ENCODE data around the gene TMX3. TPM values are rescaled to one million over a fixed set of nuclear protein-coding genes. Genes with fewer than 3 reads are reported as not detected.

The TMX3 gene
- total and polyA plus RNA-seq, 8 donors, result 48.3 to 98.7 (median 85.5) TPM

DNA sequence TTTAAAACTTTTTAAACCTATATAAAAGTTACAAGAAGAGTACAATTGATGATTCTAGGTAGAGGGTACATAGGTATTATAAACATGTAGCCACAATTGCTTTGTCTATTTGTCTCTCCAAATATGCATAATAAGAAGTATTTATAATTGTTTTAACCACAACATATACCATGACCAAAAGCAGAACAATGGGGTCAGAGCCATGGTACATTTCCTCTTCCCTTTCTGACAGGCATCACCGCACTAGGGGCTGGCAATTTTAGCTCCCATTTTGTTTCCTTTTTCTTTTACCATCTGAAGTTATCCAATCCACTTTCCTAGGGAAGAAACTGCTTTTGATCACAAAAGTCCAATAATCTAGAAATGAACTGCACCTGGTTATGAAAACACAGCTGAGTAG lies 49.3 kb downstream of the TMX3 start:
- Histone ChIP-seq H3K4me3 (no peak overlapping the region), H3K27ac (no peak overlapping the region), H3K36me3 (no peaks in the 10 kb centered on the region), H3K4me1 (no peaks in the 10 kb centered on the region), H3K27me3 (no peaks in the 10 kb centered on the region), H3K9me3 (no peaks in the 10 kb centered on the region)
- DNase-seq, result no peak
- ATAC-seq, result no peak
- TF ChIP-seq, protein P1, sequence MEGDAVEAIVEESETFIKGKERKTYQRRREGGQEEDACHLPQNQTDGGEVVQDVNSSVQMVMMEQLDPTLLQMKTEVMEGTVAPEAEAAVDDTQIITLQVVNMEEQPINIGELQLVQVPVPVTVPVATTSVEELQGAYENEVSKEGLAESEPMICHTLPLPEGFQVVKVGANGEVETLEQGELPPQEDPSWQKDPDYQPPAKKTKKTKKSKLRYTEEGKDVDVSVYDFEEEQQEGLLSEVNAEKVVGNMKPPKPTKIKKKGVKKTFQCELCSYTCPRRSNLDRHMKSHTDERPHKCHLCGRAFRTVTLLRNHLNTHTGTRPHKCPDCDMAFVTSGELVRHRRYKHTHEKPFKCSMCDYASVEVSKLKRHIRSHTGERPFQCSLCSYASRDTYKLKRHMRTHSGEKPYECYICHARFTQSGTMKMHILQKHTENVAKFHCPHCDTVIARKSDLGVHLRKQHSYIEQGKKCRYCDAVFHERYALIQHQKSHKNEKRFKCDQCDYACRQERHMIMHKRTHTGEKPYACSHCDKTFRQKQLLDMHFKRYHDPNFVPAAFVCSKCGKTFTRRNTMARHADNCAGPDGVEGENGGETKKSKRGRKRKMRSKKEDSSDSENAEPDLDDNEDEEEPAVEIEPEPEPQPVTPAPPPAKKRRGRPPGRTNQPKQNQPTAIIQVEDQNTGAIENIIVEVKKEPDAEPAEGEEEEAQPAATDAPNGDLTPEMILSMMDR (IDR thresholded peaks at IDR 0.05), result no peak
- intact Hi-C loops (cut with DNase I), result loop anchor here in 1 of 2 donors (10.0 kb wide), 1 partner anchor 1451 kb away; no protein-coding TSS in a partner anchor

DNA sequence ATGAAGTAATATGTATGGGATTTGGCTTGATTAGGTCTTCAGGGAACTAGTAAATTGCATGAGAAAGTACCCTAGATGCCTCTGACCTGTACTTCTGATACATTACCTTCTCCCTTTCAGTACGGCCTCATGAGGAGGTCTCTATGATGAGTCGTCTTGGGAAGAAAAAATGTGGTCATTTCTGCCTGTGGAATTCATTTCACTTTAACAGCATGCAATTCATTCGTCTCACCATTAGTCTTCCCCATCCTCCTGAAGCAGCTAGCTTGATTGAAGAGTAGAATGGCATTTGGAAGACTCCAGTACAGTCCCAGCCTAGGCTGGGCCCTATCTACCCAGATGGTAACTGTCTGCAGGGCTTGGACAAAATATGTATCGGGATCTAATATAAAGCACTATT lies 52.2 kb downstream of the TMX3 start:
- TF ChIP-seq, protein P1 (IDR thresholded peaks at IDR 0.05), result no peak
- Histone ChIP-seq H3K36me3 (no peaks in the 10 kb centered on the region), H3K4me1 (no peaks in the 10 kb centered on the region), H3K27ac (no peak overlapping the region), H3K4me3 (no peak overlapping the region), H3K27me3 (no peaks in the 10 kb centered on the region), H3K9me3 (no peaks in the 10 kb centered on the region)
- ATAC-seq, result no peak
- intact Hi-C loops (cut with DNase I), result loop anchor here in 1 of 2 donors (10.0 kb wide), 1 partner anchor 1448 kb away; no protein-coding TSS in a partner anchor
- DNase-seq, result no peak

DNA sequence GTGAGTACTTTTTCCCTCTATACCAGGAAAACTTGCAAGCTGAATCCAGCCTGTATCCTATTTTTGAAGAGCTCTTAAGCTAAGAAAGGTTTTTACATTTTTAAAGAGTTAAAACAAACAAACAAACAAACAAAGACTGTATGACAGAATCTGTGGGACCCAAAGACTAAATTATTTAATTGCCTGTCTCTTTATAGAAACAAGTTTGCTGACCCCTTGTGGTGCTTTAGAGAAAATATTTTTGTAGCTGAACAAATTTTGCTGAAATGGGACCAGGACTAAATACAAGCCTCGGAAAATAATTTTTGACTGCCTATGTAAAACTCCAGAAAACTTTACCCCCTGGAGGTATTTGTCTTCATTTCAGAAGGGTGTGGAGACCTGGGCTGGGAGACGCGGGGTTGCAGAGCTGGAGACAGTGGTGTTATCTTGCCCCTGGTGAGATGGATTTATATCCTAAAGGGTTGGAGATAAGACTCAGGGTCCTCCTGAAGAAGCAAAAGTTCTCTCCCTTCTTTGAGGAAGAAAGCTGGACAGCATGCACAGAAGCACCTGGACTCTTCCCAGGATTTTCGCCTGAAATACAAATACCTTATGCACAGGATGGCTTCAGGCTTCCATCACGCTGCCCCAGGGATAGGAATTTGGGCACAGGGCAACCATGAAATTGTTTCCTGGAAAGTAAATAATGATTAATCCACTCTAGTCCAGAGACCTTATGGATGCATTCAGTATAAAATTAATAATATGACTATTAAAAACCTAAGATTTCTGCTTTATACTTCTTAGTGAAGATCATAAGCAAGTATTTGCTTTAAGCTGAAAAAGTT lies 54.3 kb downstream of the TMX3 start:
- H3K36me3 ChIP-seq, result no peaks in the 10 kb centered on the region
- no peaks in the 10 kb centered on the region for H3K27me3 ChIP-seq
- H3K9me3 ChIP-seq, result no peaks in the 10 kb centered on the region
- no peaks in the 10 kb centered on the region for H3K4me1 ChIP-seq
- peak; percentile 57 for ATAC-seq
- intact Hi-C loops (cut with DNase I), result loop anchor here in 1 of 2 donors (10.0 kb wide), 1 partner anchor 1446 kb away; no protein-coding TSS in a partner anchor
- TF ChIP-seq, protein P1 (IDR thresholded peaks at IDR 0.05), result peak; percentile 29 to 43
- H3K4me3 ChIP-seq, result no peak overlapping the region
- H3K27ac ChIP-seq, result no peak overlapping the region
- DNase-seq, result peak in 1 of 4 donors; percentile 41

DNA sequence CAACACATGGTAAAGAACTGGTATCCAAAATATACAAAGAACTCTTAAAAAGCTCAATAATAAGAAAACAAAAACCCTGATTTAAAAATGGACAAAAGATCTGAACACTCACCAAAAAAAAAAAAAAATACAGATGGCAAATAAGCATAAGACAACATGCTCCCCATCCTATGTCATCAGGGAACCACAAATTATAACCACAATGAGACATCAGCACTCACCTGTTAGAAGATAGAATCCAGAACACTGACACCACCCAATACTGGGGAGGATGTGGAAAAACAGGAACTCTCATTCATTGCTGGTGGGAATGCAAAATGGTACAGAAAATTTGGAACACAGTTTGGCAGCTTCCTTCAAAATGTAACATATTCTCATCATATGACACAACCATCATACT lies 66.7 kb downstream of the TMX3 start:
- H3K27ac ChIP-seq, result no peak overlapping the region
- no peak overlapping the region for H3K4me3 ChIP-seq
- H3K9me3 ChIP-seq, result no peaks in the 10 kb centered on the region
- TF ChIP-seq, protein P1 (IDR thresholded peaks at IDR 0.05), result no peak
- H3K4me1 ChIP-seq, result no peaks in the 10 kb centered on the region
- no peaks in the 10 kb centered on the region for H3K27me3 ChIP-seq
- intact Hi-C loops (cut with DNase I), result no loop called here
- DNase-seq, result no peak
- no peak for ATAC-seq
- no peaks in the 10 kb centered on the region for H3K36me3 ChIP-seq

DNA sequence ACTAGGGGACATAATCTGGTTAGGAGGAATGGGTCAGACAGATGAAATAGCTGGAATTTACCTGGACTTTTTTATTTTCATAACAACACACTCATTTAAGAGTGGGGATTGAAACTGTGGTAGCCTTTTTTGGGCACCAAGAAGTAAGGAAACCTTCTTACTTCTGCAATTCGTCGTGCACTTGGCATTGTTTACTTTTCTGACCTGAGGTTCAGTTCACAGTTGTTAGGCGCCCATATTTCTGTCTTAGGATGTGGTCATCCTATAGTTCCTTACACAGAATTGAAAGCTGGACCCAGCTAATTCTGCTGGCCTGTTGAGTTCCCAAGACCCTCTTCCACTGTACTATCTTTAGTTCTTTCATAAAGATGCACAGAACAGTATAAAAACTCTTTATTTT lies 72.9 kb downstream of the TMX3 start:
- DNase-seq (no peak), ATAC-seq (no peak)
- intact Hi-C loops (cut with DNase I), result no loop called here
- Histone ChIP-seq H3K27me3 (no peaks in the 10 kb centered on the region), H3K4me3 (no peak overlapping the region), H3K4me1 (no peaks in the 10 kb centered on the region), H3K36me3 (no peaks in the 10 kb centered on the region), H3K9me3 (no peaks in the 10 kb centered on the region), H3K27ac (no peak overlapping the region)
- TF ChIP-seq, protein P1 (IDR thresholded peaks at IDR 0.05), result no peak
